ENCODE data around the gene HSPA12B. TPM values are rescaled to one million over a fixed set of nuclear protein-coding genes. Genes with fewer than 3 reads are reported as not detected.

Gene HSPA12B
- total and polyA plus RNA-seq, 8 donors = 0.55 to 6.0 (median 1.7) TPM

GRCh38 chr20:3752386-3752759 is 19.9 kb downstream of the HSPA12B start:
- FAIRE-seq (no peak), ATAC-seq (peak; percentile 4 to 20 (median 14)), DNase-seq (no peak)
- H3K27ac ChIP-seq = no peak overlapping the region
- H3K36me3 ChIP-seq = no peaks in the 10 kb centered on the region
- H3K4me1 ChIP-seq = peaks cover 0 to 6% (median 5%) of the 10 kb centered on the region in 3 donors
- no peaks in the 10 kb centered on the region for H3K9me3 ChIP-seq
- H3K4me3 ChIP-seq = peak overlapping the region in 2 of 4 donors; percentile 37 to 50
- no peak for TF ChIP-seq CTCF (IDR thresholded peaks at IDR 0.05)
- intact Hi-C loops (cut with DNase I) = loop anchor here in 1 of 3 donors (10.0 kb wide), 1 partner anchor 332 kb away; no protein-coding TSS in a partner anchor
- WGBS, 2 donors = 12 to 17% methylated on average over 13 of the region's 13 CpGs
- peaks cover 0 to 8% (median 0%) of the 10 kb centered on the region in 4 donors for H3K27me3 ChIP-seq

GRCh38 chr20:3753098-3753497 is 20.6 kb downstream of the HSPA12B start:
- Histone ChIP-seq H3K4me1 (peaks cover 0 to 6% (median 5%) of the 10 kb centered on the region in 3 donors), H3K9me3 (no peaks in the 10 kb centered on the region), H3K27me3 (peaks cover 0 to 8% (median 0%) of the 10 kb centered on the region in 4 donors), H3K27ac (no peak overlapping the region), H3K36me3 (no peaks in the 10 kb centered on the region), H3K4me3 (no peak overlapping the region)
- ATAC-seq = peak; percentile 43 to 84 (median 76)
- FAIRE-seq = no peak
- WGBS, 2 donors = 37 to 54% methylated on average over 4 of the region's 4 CpGs
- intact Hi-C loops (cut with DNase I) = loop anchor here in 1 of 3 donors (10.0 kb wide), 1 partner anchor 332 kb away; no protein-coding TSS in a partner anchor
- TF ChIP-seq CTCF (IDR thresholded peaks at IDR 0.05) = peak; percentile 40 to 68 (median 51)
- DNase-seq = peak in 2 of 6 donors; percentile 31 to 63

GRCh38 chr20:3753501-3754275 is 21.2 kb downstream of the HSPA12B start:
- Histone ChIP-seq H3K27ac (no peak overlapping the region), H3K27me3 (peaks cover 0 to 8% (median 0%) of the 10 kb centered on the region in 4 donors), H3K4me3 (no peak overlapping the region), H3K9me3 (no peaks in the 10 kb centered on the region), H3K36me3 (no peaks in the 10 kb centered on the region), H3K4me1 (peaks cover 0 to 6% (median 5%) of the 10 kb centered on the region in 3 donors)
- FAIRE-seq (no peak), ATAC-seq (no peak), DNase-seq (peak in 1 of 6 donors; percentile 41)
- intact Hi-C loops (cut with DNase I) = loop anchor here in 1 of 3 donors (10.0 kb wide), 1 partner anchor 331 kb away; no protein-coding TSS in a partner anchor
- WGBS, 2 donors = 81 to 90% methylated on average over 24 to 26 of the region's 26 CpGs
- no peak for TF ChIP-seq CTCF (IDR thresholded peaks at IDR 0.05)

GRCh38 chr20:3754276-3754630 is 21.8 kb downstream of the HSPA12B start:
- DNase-seq (no peak), FAIRE-seq (no peak), ATAC-seq (no peak)
- H3K27me3 ChIP-seq = peaks cover 0 to 8% (median 0%) of the 10 kb centered on the region in 4 donors
- no peak for TF ChIP-seq CTCF (IDR thresholded peaks at IDR 0.05)
- H3K9me3 ChIP-seq = no peaks in the 10 kb centered on the region
- WGBS, 2 donors = 90 to 92% methylated on average over 16 of the region's 16 CpGs
- intact Hi-C loops (cut with DNase I) = loop anchor here in 1 of 3 donors (10.0 kb wide), 1 partner anchor 331 kb away; no protein-coding TSS in a partner anchor
- H3K4me1 ChIP-seq = peaks cover 0 to 6% (median 5%) of the 10 kb centered on the region in 3 donors
- H3K27ac ChIP-seq = no peak overlapping the region
- H3K36me3 ChIP-seq = no peaks in the 10 kb centered on the region
- H3K4me3 ChIP-seq = no peak overlapping the region

All from pancreas (tissue), 10 donors.